GM12892 (cell line): Measurements from ENCODE around the gene DPP3.
"Not testable (repeated sequence)": the region's sequence is repeated elsewhere in the genome, so short reads cannot be mapped to it uniquely, and the experiment has no call there.

Source experiments
- POLR2A ChIP-seq: IDR thresholded peaks from 2 replicates; pipeline ENCODE4 v1.6.1; 2011; ENCODE audit warnings: low read depth, low read length, control low read depth
- POLR2AphosphoS5 ChIP-seq: IDR thresholded peaks from 2 replicates; pipeline ENCODE4 v1.6.1; 2011; ENCODE audit warnings: low read depth, low read length, control low read depth
- TAF1 ChIP-seq: IDR thresholded peaks from 2 replicates; pipeline ENCODE4 v1.6.1; 2011; ENCODE audit warnings: low read depth, mild to moderate bottlenecking, control low read depth, low read length, borderline replicate concordance

DNA sequence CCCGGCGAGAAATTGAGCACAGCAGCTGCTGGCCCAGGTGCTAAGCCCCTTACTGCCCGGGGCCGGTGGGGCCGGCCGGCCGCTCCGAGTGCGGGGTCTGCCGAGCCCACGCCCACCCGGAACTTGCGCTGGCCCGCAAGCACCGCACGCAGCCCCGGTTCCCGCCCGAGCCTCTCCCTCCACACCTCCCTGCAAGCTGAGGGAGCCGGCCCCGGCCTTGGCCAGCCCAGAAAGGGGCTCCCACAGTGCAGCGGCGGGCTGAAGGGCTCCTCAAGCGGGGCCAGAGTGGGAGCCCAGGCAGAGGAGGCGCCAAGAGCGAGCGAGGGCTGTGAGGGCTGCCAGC lies 39.3 kb upstream of the DPP3 start:
- not testable (repeated sequence) for TF ChIP-seq POLR2AphosphoS5, TAF1, POLR2A
